Activated T-helper 1 cell treated with anti-CD3 and anti-CD28 coated beads, Interleukin-12 subunit alpha, Interleukin-12 subunit beta, Interleukin-2, Interleukin-4 antibody, amounts not matched to agents 30 ng/mL and 10 ng/mL and 1 ng/mL, durations not matched to agents 14 hours and 24 hours and 36 hours (primary cell): ENCODE data around the gene AGPAT3. TPM values are rescaled to one million over a fixed set of nuclear protein-coding genes. Genes with fewer than 3 reads are reported as not detected.

Experiments used
- DNase-seq: peaks from one replicate; pipeline ENCODE4 v3.0.0; 2021; ENCODE audit warnings: low spot score
- H3K27ac Mint-ChIP-seq: one replicate; pipeline ENCODE4 v1.8.0; 2021; ENCODE audit warnings: mild to moderate bottlenecking, mixed read lengths
- H3K27me3 Mint-ChIP-seq: one replicate; pipeline ENCODE4 v1.8.0; 2022; ENCODE audit warnings: mild to moderate bottlenecking, moderate library complexity, mixed read lengths; ENCODE audit not compliant: insufficient read depth
- H3K36me3 Mint-ChIP-seq: one replicate; pipeline ENCODE4 v1.8.0; 2021; ENCODE audit warnings: low read depth, mixed read lengths
- H3K4me1 Mint-ChIP-seq: one replicate; pipeline ENCODE4 v1.8.0; 2021; ENCODE audit warnings: low read depth, mixed read lengths
- H3K4me3 Mint-ChIP-seq: one replicate; pipeline ENCODE4 v1.8.0; 2021; ENCODE audit warnings: mild to moderate bottlenecking, moderate library complexity, mixed read lengths
- H3K9me3 Mint-ChIP-seq: one replicate; pipeline ENCODE4 v1.8.0; 2021; ENCODE audit warnings: mixed read lengths
- intact Hi-C: fragments of 100-400 bp; cut with micrococcal nuclease; formaldehyde crosslinking; loops from one replicate; pipeline ENCODE4 v1.15.1; 2024
- total RNA-seq: library from RNA; stranded (reverse); gene quantifications from 2 replicates; pipeline ENCODE4 v1.2.3, GENCODE V29; 2022

AGPAT3 gene
- total RNA-seq, 1 donor from 2014 or later: 127 TPM

- DNase-seq: no peak
- Mint-ChIP-seq H3K4me1 (peaks cover 75% of the 10 kb centered on the region), H3K4me3 (no peak overlapping the region), H3K27me3 (no peaks in the 10 kb centered on the region), H3K27ac (no peak overlapping the region), H3K9me3 (peaks cover 4% of the 10 kb centered on the region), H3K36me3 (peaks cover 71% of the 10 kb centered on the region)
- intact Hi-C loops: no loop called here
These were observed 6.5 kb downstream of the AGPAT3 start for GRCh38 chr21:43871487-43871886.

GRCh38 chr21:43872531-43873197 is 7.6 kb downstream of the AGPAT3 start:
- no peak overlapping the region for H3K4me3 Mint-ChIP-seq
- H3K27me3 Mint-ChIP-seq: no peaks in the 10 kb centered on the region
- H3K27ac Mint-ChIP-seq: peak overlapping the region; percentile 57
- intact Hi-C loops: loop anchor here (1.0 kb wide), 1 partner anchor 21 kb away; no protein-coding TSS in a partner anchor
- peaks cover 60% of the 10 kb centered on the region for H3K36me3 Mint-ChIP-seq
- no peak for DNase-seq
- H3K4me1 Mint-ChIP-seq: peaks cover 63% of the 10 kb centered on the region
- H3K9me3 Mint-ChIP-seq: peaks cover 4% of the 10 kb centered on the region

- Mint-ChIP-seq H3K9me3 (peaks cover 4% of the 10 kb centered on the region), H3K27ac (peak overlapping the region; percentile 70), H3K36me3 (peaks cover 55% of the 10 kb centered on the region)
These were observed 8.7 kb downstream of the AGPAT3 start for GRCh38 chr21:43873673-43874072.

GRCh38 chr21:43874085-43874805 is 9.2 kb downstream of the AGPAT3 start:
- Mint-ChIP-seq H3K27me3 (no peaks in the 10 kb centered on the region), H3K27ac (peak overlapping the region; percentile 70), H3K4me1 (peaks cover 54% of the 10 kb centered on the region), H3K4me3 (no peak overlapping the region), H3K9me3 (peaks cover 4% of the 10 kb centered on the region), H3K36me3 (peaks cover 49% of the 10 kb centered on the region)
- DNase-seq: no peak
- intact Hi-C loops: no loop called here

More at GRCh38 chr21:43873673-43874072, 8.7 kb downstream of the AGPAT3 start:
- peaks cover 60% of the 10 kb centered on the region for H3K4me1 Mint-ChIP-seq
- intact Hi-C loops: loop anchor here (1.0 kb wide), 1 partner anchor 20 kb away; no protein-coding TSS in a partner anchor
- H3K4me3 Mint-ChIP-seq: no peak overlapping the region
- DNase-seq: no peak
- H3K27me3 Mint-ChIP-seq: no peaks in the 10 kb centered on the region

GRCh38 chr21:43876605-43877004 is 11.6 kb downstream of the AGPAT3 start:
- DNase-seq: no peak
- intact Hi-C loops: no loop called here
- no peaks in the 10 kb centered on the region for H3K27me3 Mint-ChIP-seq
- H3K4me1 Mint-ChIP-seq: peaks cover 58% of the 10 kb centered on the region
- H3K36me3 Mint-ChIP-seq: peaks cover 37% of the 10 kb centered on the region
- no peak overlapping the region for H3K4me3 Mint-ChIP-seq
- H3K9me3 Mint-ChIP-seq: peaks cover 4% of the 10 kb centered on the region
- H3K27ac Mint-ChIP-seq: no peak overlapping the region

- Mint-ChIP-seq H3K27me3 (no peaks in the 10 kb centered on the region), H3K36me3 (peaks cover 26% of the 10 kb centered on the region), H3K27ac (no peak overlapping the region), H3K4me1 (peaks cover 48% of the 10 kb centered on the region), H3K9me3 (peaks cover 4% of the 10 kb centered on the region), H3K4me3 (no peak overlapping the region)
- intact Hi-C loops: no loop called here
- DNase-seq: no peak
These were observed 13.0 kb downstream of the AGPAT3 start for GRCh38 chr21:43877936-43878575.

- Mint-ChIP-seq H3K9me3 (peaks cover 4% of the 10 kb centered on the region), H3K4me1 (peaks cover 48% of the 10 kb centered on the region), H3K36me3 (peaks cover 19% of the 10 kb centered on the region), H3K27me3 (no peaks in the 10 kb centered on the region), H3K27ac (no peak overlapping the region), H3K4me3 (no peak overlapping the region)
- intact Hi-C loops: loop anchor here (2.0 kb wide), 1 partner anchor 13 kb away; no protein-coding TSS in a partner anchor
- no peak for DNase-seq
These were observed 14.5 kb downstream of the AGPAT3 start for GRCh38 chr21:43879348-43880110.

- H3K36me3 Mint-ChIP-seq: peaks cover 14% of the 10 kb centered on the region
- intact Hi-C loops: loop anchor here (2.0 kb wide), 1 partner anchor 14 kb away; no protein-coding TSS in a partner anchor
- no peak for DNase-seq
- H3K4me3 Mint-ChIP-seq: no peak overlapping the region
- no peak overlapping the region for H3K27ac Mint-ChIP-seq
- H3K27me3 Mint-ChIP-seq: no peaks in the 10 kb centered on the region
- peaks cover 49% of the 10 kb centered on the region for H3K4me1 Mint-ChIP-seq
- peaks cover 2% of the 10 kb centered on the region for H3K9me3 Mint-ChIP-seq
These were observed 15.3 kb downstream of the AGPAT3 start for GRCh38 chr21:43880111-43880985.

- intact Hi-C loops: loop anchor here (2.0 kb wide), 1 partner anchor 14 kb away; no protein-coding TSS in a partner anchor
- Mint-ChIP-seq H3K4me3 (no peak overlapping the region), H3K27ac (peak overlapping the region; percentile 14), H3K27me3 (no peaks in the 10 kb centered on the region), H3K36me3 (peaks cover 9% of the 10 kb centered on the region), H3K9me3 (no peaks in the 10 kb centered on the region), H3K4me1 (peaks cover 49% of the 10 kb centered on the region)
- DNase-seq: no peak
These were observed 16.3 kb downstream of the AGPAT3 start for GRCh38 chr21:43881283-43881682.

- intact Hi-C loops: loop anchor here (2.0 kb wide), 1 partner anchor 15 kb away; no protein-coding TSS in a partner anchor
- H3K9me3 Mint-ChIP-seq: no peaks in the 10 kb centered on the region
- DNase-seq: no peak
- peaks cover 54% of the 10 kb centered on the region for H3K4me1 Mint-ChIP-seq
- no peaks in the 10 kb centered on the region for H3K27me3 Mint-ChIP-seq
- H3K36me3 Mint-ChIP-seq: peaks cover 10% of the 10 kb centered on the region
- H3K4me3 Mint-ChIP-seq: no peak overlapping the region
- H3K27ac Mint-ChIP-seq: no peak overlapping the region
These were observed 16.9 kb downstream of the AGPAT3 start for GRCh38 chr21:43881935-43882334.

GRCh38 chr21:43882952-43883545 is 18.0 kb downstream of the AGPAT3 start:
- peak overlapping the region; percentile 11 for H3K27ac Mint-ChIP-seq
- no peak for DNase-seq

More at GRCh38 chr21:43882952-43883545, 18.0 kb downstream of the AGPAT3 start:
- no peak overlapping the region for H3K4me3 Mint-ChIP-seq
- H3K4me1 Mint-ChIP-seq: peaks cover 57% of the 10 kb centered on the region
- H3K36me3 Mint-ChIP-seq: peaks cover 8% of the 10 kb centered on the region
- H3K27me3 Mint-ChIP-seq: no peaks in the 10 kb centered on the region
- intact Hi-C loops: no loop called here
- H3K9me3 Mint-ChIP-seq: no peaks in the 10 kb centered on the region
